Transverse colon (tissue), 4 donors: ENCODE data around the gene SEMA6B. TPM values are rescaled to one million over a fixed set of nuclear protein-coding genes. Genes with fewer than 3 reads are reported as not detected.
A peak's percentile ranks its signal among the peaks of the same experiment; 100 is the strongest.

ENCODE experiments used
- DNase-seq: peaks from one replicate; pipeline ENCODE4 v3.0.0-alpha.2; 2019
- H3K27ac ChIP-seq, 4 donors: fragments of 200-600 bp; sonication (generic); 2 replicates each; pipeline ENCODE4 v1.5.1; 2016 to 2018; ENCODE audit warnings: inconsistent platforms in 4 of 4
- H3K27me3 ChIP-seq: fragments of 200-600 bp; sonication (generic); 2 replicates; pipeline ENCODE4 v1.5.1; 2017; ENCODE audit warnings: inconsistent platforms
- H3K36me3 ChIP-seq, 4 donors: fragments of 200-600 bp; sonication (generic); 2 replicates each; pipeline ENCODE4 v1.5.1; 2017 to 2019; ENCODE audit warnings: inconsistent platforms in 4 of 4
- H3K4me1 ChIP-seq, 4 donors: fragments of 200-600 bp; sonication (generic); 2 replicates each; pipeline ENCODE4 v1.5.1; 2017 to 2020; ENCODE audit warnings: inconsistent platforms in 4 of 4
- H3K4me3 ChIP-seq, 4 donors: fragments of 200-600 bp; sonication (generic); 1 replicate in 1 of 4; 2 replicates in 3 of 4; pipeline versions ENCODE4 v1.5.1 to v1.6.1; 2017 to 2019; ENCODE audit warnings: inconsistent platforms in 4 of 4
- H3K9me3 ChIP-seq, 2 donors: fragments of 200-600 bp; sonication (generic); 2 replicates each; pipeline ENCODE4 v1.5.1; 2017 to 2019; ENCODE audit warnings: inconsistent platforms in 2 of 2
- EP300 ChIP-seq: sonication (generic); formaldehyde crosslinking; IDR thresholded peaks from one replicate; pipeline ENCODE4 v1.6.1; 2017; ENCODE audit warnings: antibody characterized with exemption, low read depth
- POLR2A ChIP-seq: fragments of 450-650 bp; IDR thresholded peaks from one replicate; pipeline ENCODE4 v1.6.1; 2016; ENCODE audit warnings: antibody characterized with exemption, mild to moderate bottlenecking, moderate library complexity
- POLR2AphosphoS5 ChIP-seq, 3 donors: sonication (generic); formaldehyde crosslinking; IDR thresholded peaks; one replicate each; pipeline ENCODE4 v1.6.1; 2016; ENCODE audit warnings: antibody characterized with exemption in 3 of 3
- WGBS, 2 donors: methylation state at CpG; one replicate each; pipeline ENCODE4 v1.1.5; 2018; ENCODE audit warnings: low coverage in 1 of 2; 5-methylcytosine and 5-hydroxymethylcytosine counted together
- in situ Hi-C, 4 donors: fragments of 200-750 bp; cut with MboI; loops; one replicate each; pipeline versions ENCODE4 v1.15.0 to v1.15.1; 2017; ENCODE audit warnings: low sequenced_read_pairs in 3 of 4, low pct_ligation_motif_present in 1 of 4, low pct_unique_long_range_greater_than_20kb in 1 of 4
- intact Hi-C: fragments of 100-400 bp; cut with DNase I; formaldehyde crosslinking; loops from one replicate; pipeline ENCODE4 v1.15.1; 2023; ENCODE audit warnings: low total_unique reads
- total RNA-seq, 4 donors: library from RNA; depleted of rRNA; stranded (reverse); fragments of >200 nt; gene quantifications; one replicate each; pipeline ENCODE4 v1.1.0, GENCODE V29; 2016
- TF ChIP-seq, protein P1 (sequence below), 5 experiments: fragments of 200-600 bp in 3 of 5; fragments of 450-650 bp in 2 of 5; sonication (generic) in 3 of 5; IDR thresholded peaks; 1 replicate in 2 of 5; 2 replicates in 3 of 5; pipeline ENCODE4 v1.5.1; 2016 to 2017; ENCODE audit warnings: antibody characterized with exemption in 5 of 5, inconsistent platforms in 3 of 5, mild to moderate bottlenecking in 2 of 5, moderate library complexity in 1 of 5

The SEMA6B gene
- total RNA-seq, 4 donors from 2014 or later = 1.00 to 4.1 (median 1.7) TPM

DNA sequence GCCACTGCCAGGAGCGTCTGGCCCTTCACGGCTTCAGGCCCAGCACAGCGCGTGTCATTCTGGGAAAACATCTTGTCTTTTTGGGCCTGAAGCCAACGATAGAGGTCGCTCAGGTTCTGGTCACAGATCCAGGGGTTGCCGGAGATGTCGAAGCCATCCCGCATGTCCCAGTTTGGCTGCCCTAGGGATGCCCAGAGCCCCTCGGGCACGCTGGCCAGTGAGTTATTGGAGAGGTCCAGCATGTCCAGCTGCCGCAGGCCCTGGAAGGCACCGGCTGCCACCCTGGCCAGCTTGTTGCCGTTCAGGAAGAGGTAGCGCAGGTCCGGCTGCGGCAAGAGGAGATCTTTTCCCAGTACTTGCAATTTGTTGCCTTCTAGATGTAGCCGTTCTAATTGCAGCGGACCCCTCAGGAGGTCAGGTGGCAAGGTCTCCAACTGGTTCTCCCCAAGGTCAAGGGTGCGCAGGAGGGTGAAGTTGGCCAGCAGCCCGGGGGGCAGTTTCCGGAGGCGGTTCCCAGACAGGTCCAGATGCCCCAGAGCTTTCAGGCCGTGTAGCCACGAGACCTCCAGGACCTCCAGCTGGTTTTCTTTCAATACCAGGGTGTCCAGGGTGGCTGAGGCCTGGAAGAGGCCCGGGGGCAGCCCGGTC is 21.4 kb downstream of the SEMA6B start:
- no peak overlapping the region for H3K27ac ChIP-seq
- no peak for DNase-seq
- H3K36me3 ChIP-seq = no peaks in the 10 kb centered on the region
- H3K4me1 ChIP-seq = peaks cover 0 to 15% (median 11%) of the 10 kb centered on the region in 4 donors
- TF ChIP-seq, protein P1, sequence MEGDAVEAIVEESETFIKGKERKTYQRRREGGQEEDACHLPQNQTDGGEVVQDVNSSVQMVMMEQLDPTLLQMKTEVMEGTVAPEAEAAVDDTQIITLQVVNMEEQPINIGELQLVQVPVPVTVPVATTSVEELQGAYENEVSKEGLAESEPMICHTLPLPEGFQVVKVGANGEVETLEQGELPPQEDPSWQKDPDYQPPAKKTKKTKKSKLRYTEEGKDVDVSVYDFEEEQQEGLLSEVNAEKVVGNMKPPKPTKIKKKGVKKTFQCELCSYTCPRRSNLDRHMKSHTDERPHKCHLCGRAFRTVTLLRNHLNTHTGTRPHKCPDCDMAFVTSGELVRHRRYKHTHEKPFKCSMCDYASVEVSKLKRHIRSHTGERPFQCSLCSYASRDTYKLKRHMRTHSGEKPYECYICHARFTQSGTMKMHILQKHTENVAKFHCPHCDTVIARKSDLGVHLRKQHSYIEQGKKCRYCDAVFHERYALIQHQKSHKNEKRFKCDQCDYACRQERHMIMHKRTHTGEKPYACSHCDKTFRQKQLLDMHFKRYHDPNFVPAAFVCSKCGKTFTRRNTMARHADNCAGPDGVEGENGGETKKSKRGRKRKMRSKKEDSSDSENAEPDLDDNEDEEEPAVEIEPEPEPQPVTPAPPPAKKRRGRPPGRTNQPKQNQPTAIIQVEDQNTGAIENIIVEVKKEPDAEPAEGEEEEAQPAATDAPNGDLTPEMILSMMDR (IDR thresholded peaks at IDR 0.05) = no peak
- TF ChIP-seq POLR2AphosphoS5 (IDR thresholded peaks at IDR 0.05) (no peak), POLR2A (no peak), EP300 (no peak)
- no peak overlapping the region for H3K4me3 ChIP-seq
- no peaks in the 10 kb centered on the region for H3K9me3 ChIP-seq
- intact Hi-C loops (no loop called here), in situ Hi-C loops (no loop called here)
- WGBS, 2 donors = 91% methylated on average over 26 of the region's 27 CpGs; no CpG with 5 or more reads in 1 of the 2 donors
- H3K27me3 ChIP-seq = peaks cover 16% of the 10 kb centered on the region

DNA sequence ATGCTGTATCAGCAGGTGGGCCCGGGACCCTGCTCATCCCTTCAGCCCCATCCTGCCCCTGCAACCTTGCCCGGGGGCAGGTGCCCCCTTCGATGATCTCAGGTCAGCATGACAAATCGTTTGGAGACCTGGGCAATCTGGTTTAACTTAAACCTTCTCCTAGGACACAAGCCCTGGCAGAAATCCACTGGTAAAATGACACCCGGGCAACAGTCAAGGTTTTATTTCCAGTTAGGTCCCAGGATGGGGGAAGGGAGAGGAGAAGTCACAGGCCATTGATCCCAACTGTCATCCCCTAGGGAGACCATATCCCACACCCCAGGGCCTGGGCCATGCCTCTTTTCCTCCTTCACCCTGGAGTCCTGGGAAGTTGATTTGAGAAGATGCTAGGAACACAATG is 22.7 kb downstream of the SEMA6B start:
- in situ Hi-C loops (no loop called here), intact Hi-C loops (no loop called here)
- WGBS, 2 donors = 20 to 54% methylated on average over 1 to 5 of the region's 5 CpGs
- TF ChIP-seq POLR2A (no peak), EP300 (no peak), POLR2AphosphoS5 (IDR thresholded peaks at IDR 0.05) (no peak)
- TF ChIP-seq, protein P1 (IDR thresholded peaks at IDR 0.05) = no peak
- no peak overlapping the region for H3K27ac ChIP-seq
- peaks cover 22% of the 10 kb centered on the region for H3K27me3 ChIP-seq
- H3K4me3 ChIP-seq = no peak overlapping the region
- DNase-seq = no peak
- no peaks in the 10 kb centered on the region for H3K36me3 ChIP-seq
- H3K4me1 ChIP-seq = peaks cover 0 to 15% (median 11%) of the 10 kb centered on the region in 4 donors
- no peaks in the 10 kb centered on the region for H3K9me3 ChIP-seq

DNA sequence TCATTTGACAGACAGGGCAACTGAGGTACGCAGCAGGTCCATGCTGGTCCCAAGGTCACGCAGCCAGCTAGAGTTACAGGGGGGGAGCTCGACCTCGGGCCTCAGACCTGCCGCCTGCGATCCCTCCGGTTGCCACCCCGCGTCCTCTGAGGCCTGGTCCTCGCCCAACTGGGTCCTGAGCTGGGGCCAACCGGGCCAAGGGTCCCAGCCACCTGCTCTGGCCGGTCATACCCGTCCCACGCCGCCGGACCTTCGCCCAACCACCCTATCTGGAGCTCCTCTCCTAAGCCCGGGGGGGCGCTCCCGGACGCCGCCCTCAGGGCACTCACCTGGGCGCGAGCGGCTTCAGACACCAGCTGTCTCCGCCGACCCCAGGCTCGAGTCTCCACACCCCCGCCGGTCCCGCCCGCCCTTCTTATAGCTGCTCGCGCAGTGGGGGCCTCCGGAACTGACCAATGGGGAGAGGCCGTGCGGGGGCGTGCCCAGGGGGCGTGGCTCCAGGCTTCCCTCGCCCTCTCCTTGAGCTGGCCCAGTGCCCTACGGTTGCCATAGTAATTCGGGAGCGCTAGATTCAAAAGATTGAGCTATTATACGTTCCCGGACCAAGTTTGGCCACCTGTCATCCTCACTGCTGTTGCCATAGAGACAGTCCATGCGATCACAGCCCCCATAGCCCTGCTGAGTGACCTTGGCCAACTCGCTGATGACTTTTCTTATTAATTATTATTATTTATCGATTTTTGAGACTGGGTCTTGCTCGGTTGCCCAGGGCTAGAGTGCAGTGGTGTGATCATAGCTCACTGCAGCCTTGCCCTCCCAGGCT is 24.4 kb downstream of the SEMA6B start, which contains the start of gene PLIN5:
PLIN5 (minus strand) TSS at position 389 of the 823 bp plus-strand sequence. CDS start 1,150 bp downstream, outside the sequence.
- peaks cover 25% of the 10 kb centered on the region for H3K27me3 ChIP-seq
- 9 to 32% methylated on average over 4 to 26 of the region's 49 CpGs for WGBS, 2 donors
- DNase-seq = peak; percentile 84
- in situ Hi-C loops (no loop called here), intact Hi-C loops (no loop called here)
- H3K36me3 ChIP-seq = no peaks in the 10 kb centered on the region
- peak within 1 kb of the TSS in 2 of 4 donors; percentile 28 to 29 for H3K4me3 ChIP-seq
- TF ChIP-seq, protein P1 (IDR thresholded peaks at IDR 0.05) = no peak
- TF ChIP-seq POLR2AphosphoS5 (IDR thresholded peaks at IDR 0.05) = no peak
- no peak for TF ChIP-seq EP300
- TF ChIP-seq POLR2A = no peak
- peaks cover 0 to 15% (median 11%) of the 10 kb centered on the region in 4 donors for H3K4me1 ChIP-seq
- H3K9me3 ChIP-seq = no peaks in the 10 kb centered on the region
- H3K27ac ChIP-seq = no peak within 1 kb of the TSS

- no peak for TF ChIP-seq POLR2A
- TF ChIP-seq EP300 = no peak
- TF ChIP-seq, protein P1 (IDR thresholded peaks at IDR 0.05) = no peak
- TF ChIP-seq POLR2AphosphoS5 (IDR thresholded peaks at IDR 0.05) = no peak
Observed at GRCh38 chr19:4533835-4534424, 25.6 kb downstream of the SEMA6B start.

More at GRCh38 chr19:4533835-4534424, 25.6 kb downstream of the SEMA6B start:
- Histone ChIP-seq H3K27ac (no peak overlapping the region), H3K27me3 (peaks cover 25% of the 10 kb centered on the region), H3K9me3 (no peaks in the 10 kb centered on the region), H3K4me3 (no peak overlapping the region), H3K4me1 (peaks cover 0 to 15% (median 11%) of the 10 kb centered on the region in 4 donors), H3K36me3 (no peaks in the 10 kb centered on the region)
- intact Hi-C loops = no loop called here
- DNase-seq = no peak
- in situ Hi-C loops = no loop called here
- WGBS, 2 donors = 74% methylated on average over 9 of the region's 9 CpGs; no CpG with 5 or more reads in 1 of the 2 donors
